KMS-11 (cell line): Measurements from ENCODE around the gene AEBP1.

Experiments
- H2AFZ ChIP-seq: fragments of 200-600 bp; sonication (generic); 2 replicates; pipeline ENCODE4 v1.6.1; 2016; ENCODE audit warnings: antibody characterized with exemption, mixed run types, low read depth
- H3K27ac ChIP-seq: fragments of 200-600 bp; sonication (generic); 2 replicates; pipeline ENCODE4 v1.6.1; 2016; ENCODE audit warnings: mild to moderate bottlenecking, mixed run types
- H3K27me3 ChIP-seq: fragments of 200-600 bp; sonication (generic); 2 replicates; pipeline ENCODE4 v1.6.1; 2017; ENCODE audit warnings: mild to moderate bottlenecking, low read depth, mixed run types, moderate library complexity; ENCODE audit not compliant: insufficient read depth
- H3K36me3 ChIP-seq: fragments of 200-600 bp; sonication (generic); 2 replicates; pipeline ENCODE4 v1.6.1; 2017; ENCODE audit warnings: mild to moderate bottlenecking, mixed run types; ENCODE audit not compliant: insufficient read depth
- H3K4me1 ChIP-seq: fragments of 200-600 bp; sonication (generic); 2 replicates; pipeline ENCODE4 v1.6.1; 2016; ENCODE audit warnings: mild to moderate bottlenecking, low read depth, mixed run types; ENCODE audit not compliant: poor library complexity, severe bottlenecking
- H3K4me2 ChIP-seq: fragments of 200-600 bp; sonication (generic); 2 replicates; pipeline ENCODE4 v1.7.0; 2016; ENCODE audit warnings: mild to moderate bottlenecking, mixed run types
- H3K4me3 ChIP-seq: fragments of 200-600 bp; sonication (generic); IDR thresholded peaks from 2 replicates; pipeline ENCODE4 v1.6.1; 2017; ENCODE audit warnings: low read depth, low read length, mixed read lengths; ENCODE audit not compliant: insufficient read depth
- H3K79me2 ChIP-seq: fragments of 200-600 bp; sonication (generic); 2 replicates; pipeline ENCODE4 v1.6.1; 2016; ENCODE audit warnings: low read depth, mixed run types; ENCODE audit not compliant: insufficient read depth
- H3K9ac ChIP-seq: fragments of 200-600 bp; sonication (generic); 2 replicates; pipeline ENCODE4 v1.6.1; 2016; ENCODE audit warnings: mild to moderate bottlenecking, mixed run types
- H4K20me1 ChIP-seq: fragments of 200-600 bp; sonication (generic); 2 replicates; pipeline ENCODE4 v1.6.1; 2016; ENCODE audit warnings: mild to moderate bottlenecking, mixed run types; ENCODE audit not compliant: insufficient read depth
- CTCF ChIP-seq: fragments of 200-600 bp; sonication (generic); conservative IDR thresholded peaks from 2 replicates; pipeline ENCODE4 v1.6.1; 2017; ENCODE audit warnings: low read depth, mild to moderate bottlenecking, antibody characterized with exemption, low read length, moderate library complexity, mixed read lengths

Gene AEBP1

GRCh38 chr7:44063894-44064651, 40.1 kb upstream of the AEBP1 start:
- no peaks in the 10 kb centered on the region for H3K4me1 ChIP-seq
- no peak for TF ChIP-seq CTCF
- H3K27ac ChIP-seq: no peak overlapping the region
- no peak overlapping the region for H3K4me2 ChIP-seq
- no peaks in the 10 kb centered on the region for H4K20me1 ChIP-seq
- no peak overlapping the region for H2AFZ ChIP-seq
- H3K9ac ChIP-seq: no peak overlapping the region
- no peak overlapping the region for H3K4me3 ChIP-seq
- no peaks in the 10 kb centered on the region for H3K27me3 ChIP-seq
- no peaks in the 10 kb centered on the region for H3K79me2 ChIP-seq
- peaks cover 2% of the 10 kb centered on the region; the same call in 1 of the 2 replicates for H3K36me3 ChIP-seq

- H3K4me2 ChIP-seq: no peak overlapping the region
Measured at GRCh38 chr7:44064791-44065430, 39.2 kb upstream of the AEBP1 start.

GRCh38 chr7:44065431-44066110, 38.6 kb upstream of the AEBP1 start, which contains the start of gene PGAM2:
PGAM2 (minus strand) TSS chr7:44065567; CDS start chr7:44065529, 38 bp downstream.
- H3K9ac ChIP-seq: no peak within 1 kb of the TSS
- H3K4me1 ChIP-seq: no peaks in the 10 kb centered on the region
- no peak within 1 kb of the TSS for H3K27ac ChIP-seq
- H3K79me2 ChIP-seq: no peaks in the 10 kb centered on the region
- no peak for TF ChIP-seq CTCF
- no peak within 1 kb of the TSS for H3K4me3 ChIP-seq
- H4K20me1 ChIP-seq: no peaks in the 10 kb centered on the region
- no peak within 1 kb of the TSS for H3K4me2 ChIP-seq
- no peaks in the 10 kb centered on the region for H3K27me3 ChIP-seq
- H3K36me3 ChIP-seq: peaks cover 2% of the 10 kb centered on the region; the same call in 1 of the 2 replicates
- no peak within 1 kb of the TSS for H2AFZ ChIP-seq

More at GRCh38 chr7:44064791-44065430, 39.2 kb upstream of the AEBP1 start:
- H2AFZ ChIP-seq: no peak overlapping the region
- H3K27me3 ChIP-seq: no peaks in the 10 kb centered on the region
- H3K9ac ChIP-seq: no peak overlapping the region
- no peaks in the 10 kb centered on the region for H4K20me1 ChIP-seq
- TF ChIP-seq CTCF: no peak
- no peaks in the 10 kb centered on the region for H3K79me2 ChIP-seq
- peaks cover 2% of the 10 kb centered on the region; the same call in 1 of the 2 replicates for H3K36me3 ChIP-seq
- H3K4me1 ChIP-seq: no peaks in the 10 kb centered on the region
- no peak overlapping the region for H3K4me3 ChIP-seq
- no peak overlapping the region for H3K27ac ChIP-seq

- H3K27me3 ChIP-seq: no peaks in the 10 kb centered on the region
- H3K9ac ChIP-seq: no peak overlapping the region
- no peak overlapping the region for H2AFZ ChIP-seq
- no peak overlapping the region for H3K27ac ChIP-seq
- no peaks in the 10 kb centered on the region for H3K79me2 ChIP-seq
- peaks cover 2% of the 10 kb centered on the region; the same call in 1 of the 2 replicates for H3K36me3 ChIP-seq
- no peak overlapping the region for H3K4me2 ChIP-seq
- no peak overlapping the region for H3K4me3 ChIP-seq
- H3K4me1 ChIP-seq: peaks cover 5% of the 10 kb centered on the region
- TF ChIP-seq CTCF: no peak
- H4K20me1 ChIP-seq: no peaks in the 10 kb centered on the region
Measured at GRCh38 chr7:44066111-44066460, 38.1 kb upstream of the AEBP1 start.
